Mucosa of stomach (tissue), 1 donor: ENCODE results near the gene SHMT2.

ENCODE experiments used
- H3K27me3 ChIP-seq: one replicate; pipeline ENCODE4 v1.7.0; 2013; ENCODE audit warnings: mild to moderate bottlenecking, low read length; ENCODE audit not compliant: control insufficient read depth, insufficient read depth
- H3K36me3 ChIP-seq: one replicate; pipeline ENCODE4 v1.7.0; 2013; ENCODE audit warnings: low read length; ENCODE audit not compliant: control insufficient read depth, insufficient read depth
- H3K4me1 ChIP-seq: one replicate; pipeline ENCODE4 v1.7.0; 2013; ENCODE audit warnings: mild to moderate bottlenecking, low read length; ENCODE audit not compliant: control insufficient read depth, insufficient read depth
- H3K4me3 ChIP-seq: one replicate; pipeline ENCODE4 v1.7.0; 2013; ENCODE audit warnings: low read length
- H3K9ac ChIP-seq: one replicate; pipeline ENCODE4 v1.7.0; 2013; ENCODE audit warnings: mild to moderate bottlenecking, low read length, moderate library complexity
- H3K9me3 ChIP-seq: one replicate; pipeline ENCODE4 v1.7.0; 2013; ENCODE audit warnings: mild to moderate bottlenecking, low read length, moderate library complexity; ENCODE audit not compliant: control insufficient read depth
- donor health status: Pancreatic carcinoma.

Gene SHMT2

GRCh38 chr12:57229634-57230380 is at the start of gene SHMT2:
TSS of gene SHMT2 (plus strand) at chr12:57229711. CDS start at chr12:57229779, 68 bp downstream.
- H3K27me3 ChIP-seq: peaks cover 30% of the 10 kb centered on the region
- H3K36me3 ChIP-seq: peaks cover 6% of the 10 kb centered on the region
- H3K4me1 ChIP-seq: peaks cover 23% of the 10 kb centered on the region
- peak within 1 kb of the TSS; percentile 77 for H3K9ac ChIP-seq
- peak within 1 kb of the TSS; percentile 88 for H3K4me3 ChIP-seq
- no peaks in the 10 kb centered on the region for H3K9me3 ChIP-seq

- H3K36me3 ChIP-seq: peaks cover 37% of the 10 kb centered on the region
- H3K9ac ChIP-seq: no peak overlapping the region
- peaks cover 20% of the 10 kb centered on the region for H3K4me1 ChIP-seq
Observed at GRCh38 chr12:57180321-57180989, 49.1 kb upstream of the SHMT2 start.

GRCh38 chr12:57181072-57181471 is 48.4 kb upstream of the SHMT2 start:
- H3K4me1 ChIP-seq: peaks cover 14% of the 10 kb centered on the region
- H3K27me3 ChIP-seq: no peaks in the 10 kb centered on the region
- H3K4me3 ChIP-seq: no peak overlapping the region
- no peaks in the 10 kb centered on the region for H3K9me3 ChIP-seq
- H3K9ac ChIP-seq: no peak overlapping the region
- H3K36me3 ChIP-seq: peaks cover 40% of the 10 kb centered on the region

More at GRCh38 chr12:57180321-57180989, 49.1 kb upstream of the SHMT2 start:
- Histone ChIP-seq H3K9me3 (no peaks in the 10 kb centered on the region), H3K27me3 (no peaks in the 10 kb centered on the region), H3K4me3 (no peak overlapping the region)

- no peaks in the 10 kb centered on the region for H3K9me3 ChIP-seq
- H3K9ac ChIP-seq: no peak overlapping the region
- peaks cover 38% of the 10 kb centered on the region for H3K36me3 ChIP-seq
- H3K4me1 ChIP-seq: peaks cover 11% of the 10 kb centered on the region
- H3K27me3 ChIP-seq: no peaks in the 10 kb centered on the region
- no peak overlapping the region for H3K4me3 ChIP-seq
Observed at GRCh38 chr12:57181561-57182155, 47.9 kb upstream of the SHMT2 start.

- no peak overlapping the region for H3K4me3 ChIP-seq
- H3K4me1 ChIP-seq: peaks cover 4% of the 10 kb centered on the region
- peaks cover 38% of the 10 kb centered on the region for H3K36me3 ChIP-seq
- H3K9ac ChIP-seq: no peak overlapping the region
- H3K27me3 ChIP-seq: no peaks in the 10 kb centered on the region
- H3K9me3 ChIP-seq: no peaks in the 10 kb centered on the region
Observed at GRCh38 chr12:57182918-57183575, 46.5 kb upstream of the SHMT2 start.

- H3K4me1 ChIP-seq: peaks cover 4% of the 10 kb centered on the region
- no peak overlapping the region for H3K9ac ChIP-seq
- peaks cover 41% of the 10 kb centered on the region for H3K36me3 ChIP-seq
- no peaks in the 10 kb centered on the region for H3K27me3 ChIP-seq
- no peak overlapping the region for H3K4me3 ChIP-seq
- H3K9me3 ChIP-seq: no peaks in the 10 kb centered on the region
Observed at GRCh38 chr12:57183939-57184725, 45.4 kb upstream of the SHMT2 start.

- Histone ChIP-seq H3K36me3 (peaks cover 47% of the 10 kb centered on the region), H3K9ac (no peak overlapping the region), H3K9me3 (no peaks in the 10 kb centered on the region), H3K4me3 (no peak overlapping the region), H3K27me3 (no peaks in the 10 kb centered on the region), H3K4me1 (peaks cover 4% of the 10 kb centered on the region)
Observed at GRCh38 chr12:57185403-57185802, 44.1 kb upstream of the SHMT2 start.

GRCh38 chr12:57185906-57186508 is 43.5 kb upstream of the SHMT2 start:
- peaks cover 48% of the 10 kb centered on the region for H3K36me3 ChIP-seq
- H3K9ac ChIP-seq: no peak overlapping the region
- no peak overlapping the region for H3K4me3 ChIP-seq

GRCh38 chr12:57187222-57188089 is 42.1 kb upstream of the SHMT2 start:
- Histone ChIP-seq H3K36me3 (peaks cover 59% of the 10 kb centered on the region), H3K9ac (no peak overlapping the region), H3K27me3 (no peaks in the 10 kb centered on the region), H3K4me3 (no peak overlapping the region), H3K9me3 (no peaks in the 10 kb centered on the region), H3K4me1 (peaks cover 4% of the 10 kb centered on the region)

More at GRCh38 chr12:57185906-57186508, 43.5 kb upstream of the SHMT2 start:
- H3K27me3 ChIP-seq: no peaks in the 10 kb centered on the region
- peaks cover 4% of the 10 kb centered on the region for H3K4me1 ChIP-seq
- no peaks in the 10 kb centered on the region for H3K9me3 ChIP-seq

- no peaks in the 10 kb centered on the region for H3K9me3 ChIP-seq
- no peak overlapping the region for H3K9ac ChIP-seq
- H3K4me3 ChIP-seq: no peak overlapping the region
- H3K36me3 ChIP-seq: peaks cover 62% of the 10 kb centered on the region
- peaks cover 3% of the 10 kb centered on the region for H3K4me1 ChIP-seq
- no peaks in the 10 kb centered on the region for H3K27me3 ChIP-seq
Observed at GRCh38 chr12:57188090-57188425, 41.5 kb upstream of the SHMT2 start.
